GM12874 (cell line): ENCODE measurements around the gene HMGB2.

ENCODE experiments used
- CTCF ChIP-seq: IDR thresholded peaks from 2 replicates; pipeline ENCODE4 v1.5.1; 2011; ENCODE audit warnings: low read depth, mild to moderate bottlenecking, control low read depth, low read length, moderate library complexity; ENCODE audit not compliant: insufficient read depth

Gene HMGB2

GRCh38 chr4:173357939-173358338 lies 23.8 kb upstream of the HMGB2 start:
- TF ChIP-seq CTCF, result no peak

GRCh38 chr4:173347467-173347866 lies 13.3 kb upstream of the HMGB2 start:
- TF ChIP-seq CTCF, result no peak

- no peak for TF ChIP-seq CTCF
Measured at GRCh38 chr4:173346074-173346473, 11.9 kb upstream of the HMGB2 start.

GRCh38 chr4:173345648-173346047 lies 11.5 kb upstream of the HMGB2 start:
- no peak for TF ChIP-seq CTCF

GRCh38 chr4:173343832-173344397 lies 9.8 kb upstream of the HMGB2 start:
- no peak for TF ChIP-seq CTCF

- no peak for TF ChIP-seq CTCF
Measured at GRCh38 chr4:173337463-173337862, 3.3 kb upstream of the HMGB2 start.

- TF ChIP-seq CTCF, result no peak
Measured at GRCh38 chr4:173334891-173335752, 964 bp upstream of the HMGB2 start.
